ENCODE measurements around the gene LRIG3.

GRCh38 chr12:58883576-58884334 is 36.5 kb downstream of the LRIG3 start:
- TF ChIP-seq SRF (CRISPR knock-in tag; IDR thresholded peaks at IDR 0.05) (no peak), HMBOX1 (IDR thresholded peaks at IDR 0.05) (no peak), CTCF (IDR thresholded peaks at IDR 0.05 in 2 of 3, conservative IDR thresholded peaks at IDR 0.05 in 1 of 3; ENCODE audit: insufficient read depth in 2 of 3, low read depth in 1 of 3, low read length in 3 of 3) (no peak), ATF3 (IDR thresholded peaks at IDR 0.05) (no peak), ATF3 (CRISPR knock-in tag; conservative IDR thresholded peaks at IDR 0.05) (no peak)

Measured in K562 (cell line).